ENCODE measurements around the gene ZNF555.
"Not testable (repeated sequence)": the region's sequence is repeated elsewhere in the genome, so short reads cannot be mapped to it uniquely, and the experiment has no call there.

Gene ZNF555

DNA sequence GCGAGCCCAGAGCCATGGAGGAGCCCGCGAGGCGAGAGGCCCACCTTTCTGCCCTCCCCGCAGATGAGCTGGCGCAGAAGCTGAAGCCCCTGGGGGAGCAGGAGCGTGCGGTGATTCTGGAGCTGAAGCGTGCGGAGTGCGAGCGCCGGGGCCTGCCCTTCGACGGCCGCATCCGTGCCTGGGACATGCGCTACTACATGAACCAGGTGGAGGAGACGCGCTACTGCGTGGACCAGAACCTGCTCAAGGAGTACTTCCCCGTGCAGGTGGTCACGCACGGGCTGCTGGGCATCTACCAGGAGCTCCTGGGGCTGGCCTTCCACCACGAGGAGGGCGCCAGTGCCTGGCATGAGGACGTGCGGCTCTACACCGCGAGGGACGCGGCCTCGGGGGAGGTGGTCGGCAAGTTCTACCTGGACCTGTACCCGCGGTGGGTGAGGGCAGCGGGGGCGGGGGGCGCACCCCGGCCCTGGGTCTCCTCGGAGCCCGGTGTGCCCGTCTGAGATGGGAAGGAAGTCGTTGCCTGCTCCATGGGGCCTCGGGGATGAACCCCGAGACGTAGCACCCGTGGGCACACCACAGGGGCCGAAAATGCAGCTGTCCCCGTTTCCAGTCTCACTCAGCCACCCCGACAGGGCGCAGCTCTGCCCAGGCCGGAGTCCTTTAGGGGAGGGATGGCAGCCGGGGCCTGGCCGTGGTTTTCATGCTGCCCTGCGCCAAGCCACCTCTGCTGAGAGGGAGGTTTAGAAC lies 33.7 kb upstream of the ZNF555 start:
- no peak for DNase-seq (ENCODE audit: low spot score)

DNA sequence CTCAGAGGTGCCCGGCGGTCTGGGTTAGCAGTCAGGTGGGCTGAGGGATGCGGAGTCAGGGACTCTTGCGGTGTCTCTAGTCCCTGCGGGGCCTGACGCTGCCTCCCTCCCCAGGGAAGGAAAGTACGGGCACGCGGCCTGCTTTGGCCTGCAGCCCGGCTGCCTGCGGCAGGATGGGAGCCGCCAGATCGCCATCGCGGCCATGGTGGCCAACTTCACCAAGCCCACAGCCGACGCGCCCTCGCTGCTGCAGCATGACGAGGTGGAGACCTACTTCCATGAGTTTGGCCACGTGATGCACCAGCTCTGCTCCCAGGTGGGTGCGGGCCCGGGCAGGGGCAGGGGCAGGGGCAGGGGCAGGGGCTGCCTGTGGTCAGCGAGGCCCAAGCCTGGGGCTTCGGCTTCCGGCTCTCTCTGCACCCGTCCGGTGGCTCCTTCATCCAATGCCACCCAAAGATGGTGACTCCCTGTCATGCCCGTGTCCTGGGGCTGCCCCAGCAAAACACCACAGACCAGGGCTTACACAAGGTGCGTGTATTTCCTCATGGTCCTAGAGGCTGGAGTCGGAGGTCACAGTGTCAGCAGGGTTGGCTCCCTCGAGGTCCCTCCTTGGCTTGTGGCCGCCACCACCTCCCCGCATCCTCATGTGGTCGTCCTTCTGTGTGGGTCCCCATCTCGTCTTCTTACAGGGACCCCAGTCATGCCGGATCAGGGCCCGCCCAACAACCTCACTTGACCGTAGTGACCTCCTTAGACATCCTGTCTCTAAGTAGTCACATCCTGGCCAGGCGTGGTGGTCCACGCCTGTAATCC lies 32.9 kb upstream of the ZNF555 start:
- DNase-seq (ENCODE audit: low spot score) = no peak

DNA sequence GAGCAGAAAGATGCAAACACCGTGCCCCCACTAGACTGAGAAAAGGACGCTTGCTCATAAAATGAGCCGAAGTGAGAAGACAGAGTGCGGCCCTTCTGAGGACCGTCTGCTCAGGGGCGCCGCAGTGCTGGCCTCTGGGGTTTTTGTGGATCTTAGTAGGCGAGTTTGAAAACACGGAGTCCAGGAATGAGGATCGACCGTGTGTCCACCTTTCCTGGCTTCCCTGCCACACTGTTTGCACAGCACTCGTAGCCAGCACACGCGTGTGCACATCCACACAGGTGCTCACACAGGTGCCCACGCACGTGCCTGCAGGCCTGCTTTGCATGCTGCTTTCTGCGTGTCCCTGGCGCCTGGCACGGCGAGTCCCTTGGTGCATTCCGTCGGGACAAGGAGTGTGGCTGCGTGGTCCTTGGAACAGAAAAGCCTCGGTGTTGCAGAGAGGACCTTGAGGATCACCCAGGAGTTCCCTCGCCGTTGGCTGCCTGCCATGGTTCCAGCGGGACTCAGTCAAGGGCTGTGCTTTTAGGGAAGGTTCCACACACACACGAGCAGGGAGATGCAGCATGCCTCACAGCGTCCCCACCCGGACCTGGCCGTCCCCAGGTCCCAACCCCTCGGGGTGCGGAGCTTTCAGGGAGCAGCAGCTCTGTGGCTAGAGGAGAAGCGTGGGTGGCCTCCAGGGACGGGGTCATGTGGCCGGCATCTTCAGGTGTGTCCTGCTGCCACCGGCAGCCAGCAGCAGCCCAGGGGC lies 31.7 kb upstream of the ZNF555 start:
- DNase-seq (ENCODE audit: low spot score) = no peak

DNA sequence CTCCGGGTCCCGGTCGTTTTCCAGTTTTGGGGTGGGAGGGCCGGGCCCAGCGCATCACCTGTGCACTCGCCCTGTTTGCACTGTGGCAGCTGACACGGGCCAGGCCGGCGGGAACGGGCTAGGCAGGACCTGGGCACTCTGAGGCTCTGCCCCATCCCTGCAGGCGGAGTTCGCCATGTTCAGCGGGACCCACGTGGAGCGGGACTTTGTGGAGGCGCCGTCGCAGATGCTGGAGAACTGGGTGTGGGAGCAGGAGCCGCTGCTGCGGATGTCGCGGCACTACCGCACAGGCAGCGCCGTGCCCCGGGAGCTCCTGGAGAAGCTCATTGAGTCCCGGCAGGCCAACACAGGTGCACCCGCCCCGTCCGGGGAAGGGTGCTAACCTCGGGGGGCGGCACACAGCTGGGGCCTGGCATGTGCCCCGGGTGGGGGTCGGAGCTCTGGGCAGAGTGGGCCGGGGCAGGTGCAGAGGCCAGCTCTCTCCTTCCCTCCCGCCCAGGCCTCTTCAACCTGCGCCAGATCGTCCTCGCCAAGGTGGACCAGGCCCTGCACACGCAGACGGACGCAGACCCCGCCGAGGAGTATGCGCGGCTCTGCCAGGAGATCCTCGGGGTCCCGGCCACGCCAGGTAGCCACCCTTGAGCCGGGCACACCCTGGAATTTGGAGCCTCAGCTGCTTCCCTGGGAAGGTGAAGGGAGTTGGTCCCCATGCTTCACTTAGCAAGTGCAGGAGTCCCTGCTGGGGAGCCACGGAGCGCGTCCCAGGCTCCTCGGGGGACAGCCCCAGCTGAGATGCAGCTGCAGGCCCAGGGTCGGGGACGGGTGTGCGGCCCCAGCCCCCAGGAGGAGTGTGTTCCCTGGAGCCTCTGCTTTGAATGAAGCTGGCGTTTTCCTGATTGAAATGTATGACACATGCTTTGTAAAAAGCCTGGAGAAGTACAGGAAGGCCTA lies 30.9 kb upstream of the ZNF555 start:
- no peak for DNase-seq (ENCODE audit: low spot score)

DNA sequence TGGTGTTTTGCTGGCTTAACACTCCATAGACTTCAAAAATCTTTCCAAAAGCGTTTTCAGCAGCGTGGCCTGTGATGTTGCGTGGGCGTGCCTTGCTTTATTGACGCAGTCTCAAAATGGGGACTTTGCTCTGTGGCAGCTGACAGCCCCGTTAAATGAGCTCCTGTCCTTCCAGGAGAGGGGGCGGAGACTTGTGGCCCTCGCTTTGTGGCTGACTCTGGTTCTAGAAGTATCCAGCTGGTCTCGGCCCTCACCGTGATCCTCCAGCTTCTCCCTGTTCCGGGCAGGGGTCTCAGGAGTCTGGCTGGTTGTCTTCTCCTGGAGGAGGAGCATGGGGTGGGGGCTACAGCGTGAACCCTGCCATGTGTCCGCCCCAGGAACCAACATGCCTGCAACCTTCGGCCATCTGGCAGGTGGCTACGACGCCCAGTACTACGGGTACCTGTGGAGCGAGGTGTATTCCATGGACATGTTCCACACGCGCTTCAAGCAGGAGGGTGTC lies 30.0 kb upstream of the ZNF555 start:
- no peak for DNase-seq (ENCODE audit: low spot score)

DNA sequence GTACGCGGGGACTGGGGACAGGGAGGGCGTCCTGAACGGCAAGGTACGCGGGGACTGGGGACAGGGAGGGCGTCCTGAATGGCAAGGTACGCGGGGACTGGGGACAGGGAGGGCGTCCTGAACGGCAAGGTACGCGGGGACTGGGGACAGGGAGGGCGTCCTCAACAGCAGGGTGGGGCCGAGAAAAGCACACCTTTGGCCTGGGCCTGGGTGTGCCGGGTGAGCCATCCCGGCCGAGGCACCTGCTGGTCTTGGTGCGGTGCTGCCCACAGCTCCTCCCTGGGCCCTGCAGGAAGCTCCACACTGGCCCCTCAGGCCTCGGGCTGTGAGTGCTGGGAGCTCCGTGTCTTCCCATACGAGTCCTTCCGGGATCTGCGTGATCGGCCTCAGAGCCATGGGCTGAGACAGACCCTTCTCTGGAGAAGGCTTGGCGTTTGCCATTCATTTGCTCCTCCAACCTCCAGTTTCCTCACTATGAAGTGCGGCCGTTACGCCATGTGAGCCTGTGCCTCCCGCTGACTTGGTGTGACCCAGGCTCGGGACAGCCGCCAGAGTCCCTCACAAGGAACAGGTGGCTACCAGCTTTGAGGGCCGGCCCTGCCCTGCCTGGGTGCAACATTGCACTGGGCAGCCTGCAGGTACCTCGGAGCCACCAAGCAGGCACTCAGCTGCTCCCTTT lies 29.4 kb upstream of the ZNF555 start:
- no peak for DNase-seq (ENCODE audit: low spot score)

DNA sequence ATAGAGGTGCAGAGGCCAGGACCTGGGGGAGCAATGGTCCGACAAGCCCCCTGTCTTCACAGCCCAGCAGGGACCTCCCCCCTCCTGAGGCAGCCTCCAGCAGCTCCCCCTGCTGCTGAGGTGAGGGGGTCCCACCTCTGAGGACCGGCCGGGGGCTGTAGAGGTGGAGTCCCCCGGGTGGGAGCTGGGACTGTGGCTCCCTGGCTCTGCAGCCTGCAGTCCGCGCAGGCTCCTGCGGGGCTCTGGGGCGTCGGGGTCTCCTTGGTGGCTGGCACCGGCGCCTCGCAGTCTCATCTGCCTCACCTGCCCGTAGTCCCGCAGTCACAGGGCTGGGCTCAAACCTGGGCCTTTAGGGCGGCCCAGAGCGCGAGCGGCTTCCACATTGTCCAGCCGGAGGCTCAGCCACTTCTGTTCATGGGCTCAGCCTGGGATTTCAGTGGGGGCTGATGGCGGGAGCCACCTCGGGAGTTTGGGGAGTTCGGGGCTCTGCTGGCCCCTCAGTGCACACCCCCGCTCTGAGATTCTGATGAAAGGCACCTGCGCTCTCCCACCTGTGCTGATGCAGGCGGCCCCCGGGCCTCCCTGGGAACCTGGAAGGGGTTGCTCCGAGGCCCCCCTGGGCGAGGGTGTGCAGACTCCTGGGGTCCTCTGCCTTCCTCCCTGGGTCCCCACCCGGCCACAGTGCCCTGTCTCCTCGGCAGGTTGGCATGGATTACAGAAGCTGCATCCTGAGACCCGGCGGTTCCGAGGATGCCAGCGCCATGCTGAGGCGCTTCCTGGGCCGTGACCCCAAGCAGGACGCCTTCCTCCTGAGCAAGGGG lies 28.7 kb upstream of the ZNF555 start:
- no peak for DNase-seq (ENCODE audit: low spot score)

DNA sequence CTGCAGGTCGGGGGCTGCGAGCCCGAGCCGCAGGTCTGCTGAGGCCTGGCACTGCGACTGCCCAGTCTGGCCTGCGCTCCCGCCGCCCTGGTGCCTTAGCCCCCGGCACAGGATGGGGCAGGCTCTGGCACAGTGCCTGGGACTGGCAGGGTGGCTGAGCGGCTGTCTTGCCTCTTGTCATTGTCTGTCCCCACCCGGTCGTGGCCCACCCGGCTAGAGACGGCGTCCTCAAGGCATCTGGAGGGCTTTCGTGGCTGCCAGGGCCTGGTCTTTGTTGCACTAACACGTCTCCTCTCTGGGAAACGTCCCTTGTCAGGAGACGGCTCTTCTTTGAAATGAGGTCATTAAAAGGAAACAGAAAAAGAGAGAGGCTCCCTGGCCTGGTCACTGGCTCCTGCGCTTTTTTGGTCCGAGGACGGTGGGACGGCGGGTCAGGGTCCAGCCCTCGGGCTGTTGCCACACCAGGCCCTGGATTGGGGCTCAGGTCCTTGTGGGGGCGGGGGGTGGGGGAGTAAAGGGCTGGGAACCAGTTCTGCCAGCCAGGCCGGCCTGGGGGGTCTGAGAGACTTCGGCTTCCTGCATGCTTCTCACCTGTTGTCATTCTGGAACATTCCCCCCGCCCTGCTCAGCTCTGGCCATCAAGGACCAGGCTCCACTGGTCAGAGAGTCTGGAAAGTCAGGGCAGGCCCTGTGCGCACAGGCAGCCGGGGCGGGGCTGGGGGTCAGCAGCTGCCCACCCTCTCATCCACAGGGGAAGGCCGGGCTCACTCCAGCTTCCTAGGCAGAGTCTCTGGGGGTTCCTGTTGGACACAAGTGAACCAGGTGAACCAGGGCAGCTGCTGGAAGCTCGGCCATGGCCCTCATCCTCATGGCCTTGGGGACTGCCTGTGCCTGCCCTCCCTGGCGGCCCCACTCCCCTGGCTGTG lies 27.8 kb upstream of the ZNF555 start:
- DNase-seq (ENCODE audit: low spot score) = no peak

DNA sequence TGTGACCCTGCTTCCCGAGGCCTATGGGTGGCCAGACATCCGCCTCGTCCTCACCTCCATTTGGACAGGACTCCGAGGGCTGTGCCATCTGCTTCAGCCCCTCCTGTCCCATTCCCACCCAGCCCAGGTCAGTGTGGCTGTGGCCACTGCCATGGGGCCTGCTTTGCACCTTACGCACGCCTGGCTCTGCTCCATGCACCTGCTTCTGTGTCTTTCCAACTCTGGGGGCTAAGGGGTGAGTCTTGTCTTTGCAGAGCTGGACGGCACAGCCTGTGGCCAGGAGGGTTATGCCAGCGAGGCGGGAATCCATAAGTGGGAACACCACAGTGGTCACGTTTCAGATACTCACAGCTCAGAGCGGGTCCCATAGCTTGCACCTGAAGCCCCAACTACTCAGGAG lies 26.8 kb upstream of the ZNF555 start:
- no peak for DNase-seq (ENCODE audit: low spot score)

DNA sequence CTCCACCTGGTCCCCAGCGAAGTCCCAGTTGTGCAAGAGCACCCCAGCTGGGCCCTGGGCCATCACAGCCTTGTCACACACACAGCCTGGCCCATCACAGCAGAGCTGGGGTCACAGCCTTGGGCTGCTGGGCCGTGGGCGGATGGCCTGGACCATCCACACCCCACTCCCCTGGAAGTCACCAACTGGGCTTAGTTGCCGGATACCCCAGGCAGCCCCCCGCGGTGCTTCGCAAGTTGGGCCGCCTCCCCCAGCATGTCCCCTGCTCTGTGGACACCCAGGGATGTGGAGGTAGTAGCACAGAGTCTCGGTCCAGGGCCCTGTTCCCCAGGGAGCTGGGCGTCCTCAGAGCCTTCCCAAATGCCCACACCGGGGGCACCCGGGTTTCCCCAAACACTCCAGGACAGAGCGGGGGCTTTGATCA lies 26.1 kb upstream of the ZNF555 start:
- DNase-seq (ENCODE audit: low spot score) = no peak

DNA sequence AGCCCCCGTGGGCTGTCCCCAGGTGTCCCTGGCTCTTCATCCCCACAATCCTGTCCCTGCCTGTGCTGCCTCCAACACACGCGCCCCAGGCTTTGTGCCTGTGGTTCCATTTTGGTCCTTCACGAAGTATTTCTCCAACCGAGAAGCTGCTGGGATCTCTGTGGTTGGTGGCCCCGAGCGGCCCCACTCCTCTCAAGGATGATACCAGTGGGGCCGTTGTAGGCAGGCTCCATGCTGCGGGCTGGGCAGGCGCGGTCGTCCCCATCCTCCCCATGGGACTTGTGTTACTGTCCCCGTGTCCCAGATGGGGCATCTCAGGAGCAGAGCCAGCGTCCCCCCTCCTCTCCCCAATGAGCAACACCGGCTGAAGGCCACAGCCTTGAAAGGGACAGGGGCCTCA lies 25.4 kb upstream of the ZNF555 start:
- no peak for DNase-seq (ENCODE audit: low spot score)

DNA sequence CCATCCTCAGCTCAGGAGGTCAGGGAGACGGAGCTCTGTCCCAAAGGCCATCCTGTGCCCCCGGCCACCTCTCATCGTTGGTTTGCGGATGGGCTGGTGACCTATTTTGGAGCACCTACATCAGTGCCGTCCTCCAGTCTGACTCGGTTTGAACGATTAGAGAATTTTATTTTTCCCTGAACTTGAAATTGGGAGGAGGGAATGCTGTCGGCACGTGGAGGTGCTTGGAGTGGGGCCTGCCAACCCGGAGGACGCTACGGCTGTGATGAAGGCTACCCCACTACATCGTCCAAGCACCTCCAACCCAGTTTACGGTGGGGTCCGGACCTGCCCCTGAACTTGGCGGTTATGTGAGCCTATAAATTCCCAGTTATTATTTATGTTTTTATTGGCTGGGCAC lies 24.6 kb upstream of the ZNF555 start:
- no peak for DNase-seq (ENCODE audit: low spot score)

DNA sequence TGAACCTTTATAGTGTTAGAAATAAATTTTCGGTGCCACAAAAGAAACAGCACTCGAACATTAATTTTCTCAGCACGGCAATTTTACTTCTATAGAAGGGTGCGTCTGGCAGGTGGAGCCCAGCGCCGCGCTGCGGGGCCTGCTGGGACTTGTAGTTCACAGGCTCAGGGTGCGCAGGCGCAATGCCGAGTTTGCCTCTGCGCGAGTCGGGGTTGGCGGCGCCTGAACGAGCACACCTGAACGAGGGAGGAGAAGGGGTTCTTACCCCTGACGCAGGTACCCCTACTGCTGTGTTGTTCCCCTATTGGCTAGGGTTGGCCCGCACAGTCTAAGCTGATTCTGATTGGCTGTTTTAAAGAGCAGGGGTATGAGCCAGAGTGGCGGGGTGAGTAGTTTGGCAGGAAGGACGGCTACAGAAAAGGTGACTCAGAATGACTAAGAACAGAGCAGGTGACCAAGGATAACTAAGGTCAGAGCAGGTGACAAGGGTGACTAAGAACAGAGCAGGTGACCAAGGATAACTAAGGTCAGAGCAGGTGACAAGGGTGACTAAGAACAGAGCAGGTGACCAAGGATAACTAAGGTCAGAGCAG lies 23.9 kb upstream of the ZNF555 start:
- DNase-seq (ENCODE audit: low spot score) = not testable (repeated sequence)

DNA sequence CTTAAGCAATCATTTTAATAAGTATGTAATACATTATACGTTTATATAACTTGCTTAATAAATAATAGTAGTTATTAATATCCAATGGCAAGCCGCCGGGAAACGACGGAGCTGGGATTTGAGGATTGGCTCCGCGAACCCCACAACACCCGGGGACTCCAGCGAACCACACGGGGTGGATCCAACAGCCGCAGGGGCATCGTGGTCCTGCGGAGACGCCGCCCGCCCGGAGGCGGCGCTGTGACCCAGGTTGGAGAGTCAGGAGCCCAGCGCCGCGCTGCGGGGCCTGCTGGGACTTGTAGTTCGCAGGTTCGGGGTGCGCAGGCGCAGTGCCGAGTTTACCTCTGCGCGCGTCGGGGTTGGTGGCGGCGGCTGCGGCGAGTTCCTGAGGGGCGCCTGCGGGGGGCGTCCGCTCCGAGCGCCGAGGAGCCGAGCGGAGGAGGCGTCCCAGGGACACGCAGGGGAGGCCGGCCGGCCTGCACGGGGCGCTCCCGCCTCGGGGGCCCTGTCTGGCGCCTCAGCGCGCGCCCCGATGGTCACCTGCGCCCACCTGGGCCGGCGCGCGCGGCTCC lies 21.6 kb upstream of the ZNF555 start, which contains the start of gene ZNF554:
Gene ZNF554 (plus strand): TSS at position 329 of the 572 bp plus-strand sequence. CDS start 204 bp downstream, at position 533.
- peak; percentile 97 for DNase-seq (ENCODE audit: low spot score)

DNA sequence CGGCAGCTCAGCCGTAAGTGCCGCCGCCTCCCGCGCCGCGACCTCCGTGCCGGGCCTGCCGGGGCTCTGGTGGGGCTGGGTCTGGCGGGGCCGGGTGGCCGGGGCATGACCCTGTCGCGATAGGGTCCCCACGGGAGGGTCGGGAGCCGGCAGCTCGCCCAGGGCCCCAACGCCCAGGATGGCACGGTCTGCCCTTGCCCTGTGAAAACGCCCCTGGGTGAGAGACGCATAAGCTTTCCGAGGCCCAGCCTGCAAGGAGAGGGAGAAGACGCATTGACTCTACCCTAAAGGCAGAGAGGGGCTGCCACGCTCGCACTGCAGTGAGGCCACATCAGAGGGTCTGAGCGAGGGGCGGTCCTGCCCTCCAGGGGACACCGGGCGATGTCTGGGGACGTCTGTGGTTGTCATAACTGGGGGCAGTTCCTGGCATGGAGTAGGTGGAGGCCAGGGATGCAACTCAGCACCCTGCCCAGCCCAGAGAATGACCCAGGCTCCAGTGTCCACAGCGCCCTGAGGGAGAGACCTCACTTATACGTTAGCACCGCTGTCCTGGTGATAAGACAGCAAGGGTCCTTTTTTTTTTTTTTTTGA lies 21.1 kb upstream of the ZNF555 start:
- DNase-seq (ENCODE audit: low spot score) = peak; percentile 57

DNA sequence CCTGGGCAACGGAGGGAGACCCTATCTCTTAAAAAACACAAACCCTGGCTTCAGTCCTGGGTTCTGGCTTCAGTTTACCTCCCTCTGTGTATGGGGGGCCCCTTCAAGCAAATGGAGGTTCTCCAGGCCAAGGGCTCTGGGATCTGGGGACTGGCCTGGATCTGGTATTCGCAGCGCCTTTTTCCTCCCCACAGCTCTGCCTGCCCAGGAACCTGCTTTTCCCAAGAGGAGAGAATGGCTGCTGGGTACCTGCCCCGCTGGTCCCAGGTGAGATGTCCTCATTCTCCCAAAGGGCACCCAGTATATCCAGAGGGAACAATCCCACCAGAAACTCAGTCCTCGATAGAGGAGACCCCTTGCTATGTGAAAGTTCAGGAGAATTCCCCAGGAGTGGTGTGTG lies 18.4 kb upstream of the ZNF555 start:
- no peak for DNase-seq (ENCODE audit: low spot score)

DNA sequence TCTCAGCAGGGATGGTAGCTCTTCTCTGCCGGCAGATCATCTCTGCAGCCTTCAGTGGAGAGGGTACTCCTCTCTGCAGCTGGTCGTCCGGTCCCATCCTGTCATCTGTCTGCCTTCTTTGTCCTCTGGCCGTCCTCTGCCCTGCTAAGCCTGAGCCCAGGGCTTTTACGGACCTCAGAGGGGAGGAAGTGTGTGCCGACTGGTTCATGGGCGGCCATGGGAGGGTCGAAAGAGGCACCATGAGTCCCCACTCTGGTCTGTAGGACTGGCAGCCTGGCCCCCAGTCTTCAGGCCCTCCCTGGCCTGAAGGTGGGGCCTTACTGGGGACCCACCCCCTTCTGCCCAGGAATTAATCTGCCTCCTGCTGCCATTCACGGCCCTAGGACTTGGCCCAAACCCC lies 17.6 kb upstream of the ZNF555 start:
- no peak for DNase-seq (ENCODE audit: low spot score)

DNA sequence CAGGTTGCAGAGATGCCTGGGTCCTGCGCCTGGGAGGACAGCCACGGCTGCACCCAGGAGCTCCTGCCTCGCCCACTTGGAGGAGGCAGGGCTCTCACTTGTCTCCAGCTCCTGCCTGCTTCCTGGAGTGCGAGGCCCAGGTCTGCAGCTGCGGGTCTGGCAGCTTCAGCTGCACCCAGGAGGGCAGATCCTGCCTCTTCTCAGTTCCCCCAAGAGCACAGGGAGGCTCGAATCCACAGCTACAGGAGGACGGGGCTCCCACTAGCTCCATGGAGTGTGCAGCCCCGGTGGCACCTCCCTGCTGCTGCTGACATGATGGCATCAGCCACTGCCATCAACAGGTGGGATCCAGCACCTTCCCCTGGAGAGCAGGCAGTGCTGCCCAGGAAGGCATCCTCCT lies 17.1 kb upstream of the ZNF555 start:
- no peak for DNase-seq (ENCODE audit: low spot score)

Data from NAMALWA (cell line).